Measurements from ENCODE around the gene PROC. TPM values are rescaled to one million over a fixed set of nuclear protein-coding genes. Genes with fewer than 3 reads are reported as not detected.

PROC gene
- total and polyA plus RNA-seq, 9 of the 15 experiments (the other 6 are each of a cell fraction or from before 2014, with no cell fraction given): not detected

Small RNA genes within 50 kb of the gene (microRNA-seq; reads per million reads assigned to microRNA genes)
- 0.27 reads per million for gene MIR4783 (ENCODE audit: borderline microRNAs expressed)

Small RNA genes within 50 kb of the gene (small RNA-seq; reads per million reads assigned to genes)
- not detected for gene MIR4783
- not detected for gene RNU4-48P

Other genes starting within 250 kb of the PROC start
- not detected in 2 replicates for gene CYP27C1, start 198.1 kb upstream of the PROC start, total RNA-seq (2014; rRNA removed)
- not detected in 2 replicates for gene CYP27C1, start 198.1 kb upstream of the PROC start, total RNA-seq (2014; rRNA removed; fragmentation: Illumina TruSeq; extraction: Trizol)
- not detected in 2 replicates for gene CYP27C1, start 198.1 kb upstream of the PROC start, total RNA-seq (2015; rRNA removed; fragmentation: Illumina TruSeq; extraction: Trizol)
- gene CYP27C1, start 198.1 kb upstream of the PROC start, total RNA-seq (2021): not detected in 2 replicates
- gene CYP27C1, start 198.1 kb upstream of the PROC start, polyA plus RNA-seq (2011; rRNA removed): not detected in 2 replicates
- not detected in 2 replicates for gene CYP27C1, start 198.1 kb upstream of the PROC start, polyA plus RNA-seq (2014; fragmentation: Illumina TruSeq; extraction: Trizol)
- not detected for gene CYP27C1, start 198.1 kb upstream of the PROC start, polyA plus RNA-seq (2014; fragmentation: Nextera tagmentation; extraction: Ambion mirVana)
- not detected in 2 replicates for gene CYP27C1, start 198.1 kb upstream of the PROC start, polyA plus RNA-seq (2014; rRNA removed)
- gene ERCC3, start 124.3 kb upstream of the PROC start, total RNA-seq (2014; rRNA removed): 26.8 and 29.0 TPM in 2 replicates
- 43.1 and 47.0 TPM in 2 replicates for gene ERCC3, start 124.3 kb upstream of the PROC start, total RNA-seq (2014; rRNA removed; fragmentation: Illumina TruSeq; extraction: Trizol)
- gene ERCC3, start 124.3 kb upstream of the PROC start, total RNA-seq (2015; rRNA removed; fragmentation: Illumina TruSeq; extraction: Trizol): 44.9 and 46.6 TPM in 2 replicates
- 37.5 and 39.9 TPM in 2 replicates for gene ERCC3, start 124.3 kb upstream of the PROC start, total RNA-seq (2021)
- gene ERCC3, start 124.3 kb upstream of the PROC start, polyA plus RNA-seq (2011; rRNA removed): 52.9 and 56.0 TPM in 2 replicates
- 56.7 and 61.5 TPM in 2 replicates for gene ERCC3, start 124.3 kb upstream of the PROC start, polyA plus RNA-seq (2014; fragmentation: Illumina TruSeq; extraction: Trizol)
- gene ERCC3, start 124.3 kb upstream of the PROC start, polyA plus RNA-seq (2014; fragmentation: Nextera tagmentation; extraction: Ambion mirVana): 10 to 100 TPM; 17.9 to 32.8 TPM
- 46.2 and 47.1 TPM in 2 replicates for gene ERCC3, start 124.3 kb upstream of the PROC start, polyA plus RNA-seq (2014; rRNA removed)
- gene MAP3K2, start 30.5 kb upstream of the PROC start, total RNA-seq (2014; rRNA removed): 7.1 and 12.1 TPM in 2 replicates
- 9.0 and 10.0 TPM in 2 replicates for gene MAP3K2, start 30.5 kb upstream of the PROC start, total RNA-seq (2014; rRNA removed; fragmentation: Illumina TruSeq; extraction: Trizol)
- gene MAP3K2, start 30.5 kb upstream of the PROC start, total RNA-seq (2015; rRNA removed; fragmentation: Illumina TruSeq; extraction: Trizol): 8.3 TPM in 2 replicates
- gene MAP3K2, start 30.5 kb upstream of the PROC start, total RNA-seq (2021): 14.2 and 15.5 TPM in 2 replicates
- gene MAP3K2, start 30.5 kb upstream of the PROC start, polyA plus RNA-seq (2011; rRNA removed): 5.4 and 5.7 TPM in 2 replicates
- 5.0 and 5.3 TPM in 2 replicates for gene MAP3K2, start 30.5 kb upstream of the PROC start, polyA plus RNA-seq (2014; fragmentation: Illumina TruSeq; extraction: Trizol)
- gene MAP3K2, start 30.5 kb upstream of the PROC start, polyA plus RNA-seq (2014; fragmentation: Nextera tagmentation; extraction: Ambion mirVana): 1 to 10 TPM; 1.2 to 2.6 TPM
- 4.8 and 4.9 TPM in 2 replicates for gene MAP3K2, start 30.5 kb upstream of the PROC start, polyA plus RNA-seq (2014; rRNA removed)
- gene IWS1, start 108.1 kb downstream of the PROC start, total RNA-seq (2014; rRNA removed): 50.5 and 59.7 TPM in 2 replicates
- gene IWS1, start 108.1 kb downstream of the PROC start, total RNA-seq (2014; rRNA removed; fragmentation: Illumina TruSeq; extraction: Trizol): 65.1 and 72.5 TPM in 2 replicates
- 66.3 and 67.2 TPM in 2 replicates for gene IWS1, start 108.1 kb downstream of the PROC start, total RNA-seq (2015; rRNA removed; fragmentation: Illumina TruSeq; extraction: Trizol)
- gene IWS1, start 108.1 kb downstream of the PROC start, total RNA-seq (2021): 37.2 and 39.8 TPM in 2 replicates
- 36.6 and 46.6 TPM in 2 replicates for gene IWS1, start 108.1 kb downstream of the PROC start, polyA plus RNA-seq (2011; rRNA removed)
- gene IWS1, start 108.1 kb downstream of the PROC start, polyA plus RNA-seq (2014; fragmentation: Illumina TruSeq; extraction: Trizol): 49.4 and 61.2 TPM in 2 replicates
- 10 to 100 TPM; 20.8 to 21.5 TPM for gene IWS1, start 108.1 kb downstream of the PROC start, polyA plus RNA-seq (2014; fragmentation: Nextera tagmentation; extraction: Ambion mirVana)
- gene IWS1, start 108.1 kb downstream of the PROC start, polyA plus RNA-seq (2014; rRNA removed): 42.9 and 43.1 TPM in 2 replicates
- gene MYO7B, start 117.3 kb downstream of the PROC start, total RNA-seq (2014; rRNA removed): not detected in 2 replicates
- gene MYO7B, start 117.3 kb downstream of the PROC start, total RNA-seq (2014; rRNA removed; fragmentation: Illumina TruSeq; extraction: Trizol): not detected in 2 replicates
- gene MYO7B, start 117.3 kb downstream of the PROC start, total RNA-seq (2015; rRNA removed; fragmentation: Illumina TruSeq; extraction: Trizol): not detected in 2 replicates
- not detected in 2 replicates for gene MYO7B, start 117.3 kb downstream of the PROC start, total RNA-seq (2021)
- 0.08 TPM in 1 of 2 replicates, not detected in the other for gene MYO7B, start 117.3 kb downstream of the PROC start, polyA plus RNA-seq (2011; rRNA removed)
- not detected in 2 replicates for gene MYO7B, start 117.3 kb downstream of the PROC start, polyA plus RNA-seq (2014; fragmentation: Illumina TruSeq; extraction: Trizol)
- not detected for gene MYO7B, start 117.3 kb downstream of the PROC start, polyA plus RNA-seq (2014; fragmentation: Nextera tagmentation; extraction: Ambion mirVana)
- gene MYO7B, start 117.3 kb downstream of the PROC start, polyA plus RNA-seq (2014; rRNA removed): not detected in 2 replicates
- gene GPR17, start 227.7 kb downstream of the PROC start, total RNA-seq (2014; rRNA removed): not detected in 2 replicates
- not detected in 2 replicates for gene GPR17, start 227.7 kb downstream of the PROC start, total RNA-seq (2014; rRNA removed; fragmentation: Illumina TruSeq; extraction: Trizol)
- not detected in 2 replicates for gene GPR17, start 227.7 kb downstream of the PROC start, total RNA-seq (2015; rRNA removed; fragmentation: Illumina TruSeq; extraction: Trizol)
- not detected in 2 replicates for gene GPR17, start 227.7 kb downstream of the PROC start, total RNA-seq (2021)
- gene GPR17, start 227.7 kb downstream of the PROC start, polyA plus RNA-seq (2011; rRNA removed): not detected in 2 replicates
- gene GPR17, start 227.7 kb downstream of the PROC start, polyA plus RNA-seq (2014; fragmentation: Illumina TruSeq; extraction: Trizol): not detected in 2 replicates
- not detected for gene GPR17, start 227.7 kb downstream of the PROC start, polyA plus RNA-seq (2014; fragmentation: Nextera tagmentation; extraction: Ambion mirVana)
- gene GPR17, start 227.7 kb downstream of the PROC start, polyA plus RNA-seq (2014; rRNA removed): not detected in 2 replicates